OCI-LY7 (cell line): ENCODE results near the gene TXK.

ENCODE experiments used
- EZH2phosphoT487 ChIP-seq: fragments of 200-600 bp; sonication (generic); IDR thresholded peaks from 2 replicates; pipeline ENCODE4 v1.6.1; 2018; ENCODE audit warnings: low read depth, borderline replicate concordance, mild to moderate bottlenecking, mixed run types, antibody characterized with exemption, low read length, moderate library complexity, mixed read lengths
- TF ChIP-seq, protein P1 (sequence below): fragments of 200-600 bp; sonication (generic); conservative IDR thresholded peaks from 2 replicates; pipeline ENCODE4 v1.5.1; 2014; ENCODE audit warnings: mild to moderate bottlenecking, antibody characterized with exemption, low read length, moderate library complexity, mixed read lengths

DNA sequence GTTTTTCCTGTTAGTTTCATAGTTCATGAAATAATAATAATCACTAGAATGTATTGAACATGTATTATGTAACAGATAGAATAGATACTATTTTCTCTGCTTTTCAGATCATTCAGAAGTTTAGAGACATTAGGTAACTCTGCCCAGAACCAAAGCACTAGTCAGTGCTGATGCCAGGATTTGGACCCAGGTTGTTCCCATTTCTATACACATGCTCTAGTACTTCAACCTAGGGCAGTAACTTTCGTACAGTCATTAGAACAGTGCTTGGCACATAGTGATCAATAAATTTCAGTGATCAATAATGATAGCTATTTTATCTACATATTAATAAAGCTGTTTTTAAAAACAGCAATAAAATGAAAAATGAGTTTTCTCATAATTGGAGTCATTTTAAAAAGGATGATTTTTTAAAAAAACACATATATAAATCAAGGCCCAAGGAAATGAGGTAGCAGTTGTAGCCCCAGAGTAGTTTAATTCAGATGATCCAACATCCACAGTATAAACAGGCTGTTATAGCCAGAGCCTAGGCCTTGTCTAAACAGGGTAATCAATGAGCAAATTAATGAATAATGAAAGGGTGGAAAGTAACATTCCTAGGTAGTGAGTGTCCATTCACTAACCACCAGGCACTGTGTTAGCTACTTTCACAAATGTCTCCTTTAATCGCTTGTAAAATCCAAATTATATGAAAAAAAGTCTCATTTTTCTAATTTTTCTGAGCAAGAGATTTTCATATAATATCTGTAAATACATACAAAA lies 25.6 kb downstream of the TXK start:
- TF ChIP-seq, protein P1, sequence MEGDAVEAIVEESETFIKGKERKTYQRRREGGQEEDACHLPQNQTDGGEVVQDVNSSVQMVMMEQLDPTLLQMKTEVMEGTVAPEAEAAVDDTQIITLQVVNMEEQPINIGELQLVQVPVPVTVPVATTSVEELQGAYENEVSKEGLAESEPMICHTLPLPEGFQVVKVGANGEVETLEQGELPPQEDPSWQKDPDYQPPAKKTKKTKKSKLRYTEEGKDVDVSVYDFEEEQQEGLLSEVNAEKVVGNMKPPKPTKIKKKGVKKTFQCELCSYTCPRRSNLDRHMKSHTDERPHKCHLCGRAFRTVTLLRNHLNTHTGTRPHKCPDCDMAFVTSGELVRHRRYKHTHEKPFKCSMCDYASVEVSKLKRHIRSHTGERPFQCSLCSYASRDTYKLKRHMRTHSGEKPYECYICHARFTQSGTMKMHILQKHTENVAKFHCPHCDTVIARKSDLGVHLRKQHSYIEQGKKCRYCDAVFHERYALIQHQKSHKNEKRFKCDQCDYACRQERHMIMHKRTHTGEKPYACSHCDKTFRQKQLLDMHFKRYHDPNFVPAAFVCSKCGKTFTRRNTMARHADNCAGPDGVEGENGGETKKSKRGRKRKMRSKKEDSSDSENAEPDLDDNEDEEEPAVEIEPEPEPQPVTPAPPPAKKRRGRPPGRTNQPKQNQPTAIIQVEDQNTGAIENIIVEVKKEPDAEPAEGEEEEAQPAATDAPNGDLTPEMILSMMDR = no peak
- TF ChIP-seq EZH2phosphoT487 = no peak
